Glutamatergic neuron (in vitro differentiated cells): ENCODE results near the gene MUC6. TPM values are rescaled to one million over a fixed set of nuclear protein-coding genes. Genes with fewer than 3 reads are reported as not detected.

Experiments used
- DNase-seq: peaks from one replicate; pipeline ENCODE4 v3.0.0; 2022
- H3K27ac Mint-ChIP-seq: one replicate; pipeline ENCODE4 v1.8.0; 2020; ENCODE audit warnings: mild to moderate bottlenecking, mixed read lengths, inconsistent platforms; ENCODE audit not compliant: unreplicated experiment
- H3K27me3 Mint-ChIP-seq: one replicate; pipeline ENCODE4 v1.8.0; 2020; ENCODE audit warnings: mild to moderate bottlenecking, moderate library complexity, mixed read lengths, inconsistent platforms; ENCODE audit not compliant: unreplicated experiment
- H3K36me3 Mint-ChIP-seq: one replicate; pipeline ENCODE4 v1.8.0; 2020; ENCODE audit warnings: mild to moderate bottlenecking, mixed read lengths, inconsistent platforms; ENCODE audit not compliant: unreplicated experiment
- H3K4me1 Mint-ChIP-seq: one replicate; pipeline ENCODE4 v1.8.0; 2020; ENCODE audit warnings: mild to moderate bottlenecking, low read depth, mixed read lengths, inconsistent platforms; ENCODE audit not compliant: unreplicated experiment
- H3K4me3 Mint-ChIP-seq: one replicate; pipeline ENCODE4 v1.8.0; 2020; ENCODE audit warnings: mild to moderate bottlenecking, mixed read lengths, inconsistent platforms; ENCODE audit not compliant: unreplicated experiment
- H3K9me3 Mint-ChIP-seq: one replicate; pipeline ENCODE4 v1.8.0; 2020; ENCODE audit warnings: mild to moderate bottlenecking, moderate library complexity, mixed read lengths, inconsistent platforms; ENCODE audit not compliant: unreplicated experiment
- total RNA-seq: library from RNA; stranded (reverse); fragmentation: NEBNext Ultra II Directional; extraction: Animal tissue kit (Norgen Biotek cat#: 25700); gene quantifications from one replicate; pipeline ENCODE4 v1.2.1, GENCODE V29; 2021; ENCODE audit not compliant: unreplicated experiment
- TF ChIP-seq, protein P1 (sequence below): fragments of 200-600 bp; sonication (generic); IDR thresholded peaks from one replicate; pipeline ENCODE4 v1.5.0; 2021; ENCODE audit not compliant: partially characterized antibody, unreplicated experiment

Gene MUC6
- total RNA-seq, 1 donor from 2014 or later = not detected

DNA sequence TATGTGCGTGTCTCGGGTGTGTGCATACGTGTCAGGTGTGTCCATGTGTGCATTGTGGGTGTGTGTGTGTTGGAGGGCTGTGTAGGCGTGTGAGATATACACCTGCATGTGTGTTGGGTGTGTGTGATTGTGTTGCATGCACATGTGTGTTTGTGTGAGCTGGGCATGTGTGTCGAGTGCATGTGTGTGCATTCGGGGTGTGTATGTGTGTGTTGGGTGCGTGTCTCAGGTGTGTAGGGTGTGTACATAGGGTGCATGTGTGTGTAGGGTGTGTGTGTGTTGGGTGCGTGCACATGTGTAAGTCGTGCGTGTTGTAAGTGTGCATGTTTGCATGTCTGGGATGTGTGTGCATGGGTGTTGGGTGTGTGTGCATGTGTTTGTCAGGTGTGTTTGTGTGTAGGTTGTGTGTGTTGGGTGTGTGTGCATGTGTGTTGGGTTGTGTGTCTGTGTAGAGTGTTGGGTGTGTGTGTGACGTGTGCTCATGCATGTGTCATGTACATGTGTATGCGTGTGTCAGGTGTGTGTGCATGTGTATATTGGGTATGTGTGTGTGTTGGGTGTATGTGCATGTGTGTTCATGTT, 4.1 kb downstream of the MUC6 start:
- Mint-ChIP-seq H3K9me3 (peaks cover 11% of the 10 kb centered on the region), H3K27me3 (peaks cover 14% of the 10 kb centered on the region), H3K4me3 (peak overlapping the region; percentile 5), H3K36me3 (no peaks in the 10 kb centered on the region), H3K27ac (peak overlapping the region; percentile 2), H3K4me1 (peaks cover 4% of the 10 kb centered on the region)
- DNase-seq = no peak
- TF ChIP-seq, protein P1, sequence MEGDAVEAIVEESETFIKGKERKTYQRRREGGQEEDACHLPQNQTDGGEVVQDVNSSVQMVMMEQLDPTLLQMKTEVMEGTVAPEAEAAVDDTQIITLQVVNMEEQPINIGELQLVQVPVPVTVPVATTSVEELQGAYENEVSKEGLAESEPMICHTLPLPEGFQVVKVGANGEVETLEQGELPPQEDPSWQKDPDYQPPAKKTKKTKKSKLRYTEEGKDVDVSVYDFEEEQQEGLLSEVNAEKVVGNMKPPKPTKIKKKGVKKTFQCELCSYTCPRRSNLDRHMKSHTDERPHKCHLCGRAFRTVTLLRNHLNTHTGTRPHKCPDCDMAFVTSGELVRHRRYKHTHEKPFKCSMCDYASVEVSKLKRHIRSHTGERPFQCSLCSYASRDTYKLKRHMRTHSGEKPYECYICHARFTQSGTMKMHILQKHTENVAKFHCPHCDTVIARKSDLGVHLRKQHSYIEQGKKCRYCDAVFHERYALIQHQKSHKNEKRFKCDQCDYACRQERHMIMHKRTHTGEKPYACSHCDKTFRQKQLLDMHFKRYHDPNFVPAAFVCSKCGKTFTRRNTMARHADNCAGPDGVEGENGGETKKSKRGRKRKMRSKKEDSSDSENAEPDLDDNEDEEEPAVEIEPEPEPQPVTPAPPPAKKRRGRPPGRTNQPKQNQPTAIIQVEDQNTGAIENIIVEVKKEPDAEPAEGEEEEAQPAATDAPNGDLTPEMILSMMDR = no peak

DNA sequence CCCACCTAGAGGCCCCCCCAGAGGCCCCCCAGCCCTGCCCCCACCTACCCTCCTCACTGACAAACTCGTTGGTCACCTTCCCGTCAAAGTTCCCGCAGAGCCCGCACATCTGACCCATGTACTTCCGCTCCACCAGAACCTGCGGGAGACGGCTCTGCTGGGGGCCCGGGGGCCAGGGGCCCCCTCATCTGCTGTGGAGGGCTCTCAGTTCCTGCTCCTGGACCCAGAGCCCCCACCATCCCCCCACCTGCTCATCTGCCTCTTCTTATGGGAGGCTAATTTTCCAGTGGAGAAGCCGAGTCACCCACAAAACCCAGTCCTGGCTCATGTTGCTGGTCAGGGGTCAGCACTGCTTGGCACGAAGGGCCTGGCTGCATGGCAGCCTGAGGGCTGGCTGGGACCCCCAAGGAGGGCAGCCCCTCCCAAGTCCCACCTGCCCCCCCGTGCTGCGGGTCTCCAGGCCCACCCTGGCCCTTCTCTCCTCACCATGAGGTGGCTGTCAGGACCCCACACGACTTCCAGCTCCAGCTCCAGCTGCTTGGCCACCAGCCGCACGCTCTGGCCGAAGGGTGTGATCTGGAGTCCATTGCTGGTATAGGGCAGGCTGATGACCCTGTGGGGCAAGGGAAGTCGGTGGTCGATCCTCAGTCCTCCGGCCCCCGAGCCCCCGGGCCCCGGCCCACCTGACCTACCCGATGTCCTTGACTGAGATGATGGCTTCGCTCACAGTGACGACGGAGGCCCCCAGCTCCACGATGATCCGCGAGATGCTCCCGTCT, 5.2 kb downstream of the MUC6 start:
- Mint-ChIP-seq H3K27ac (no peak overlapping the region), H3K4me3 (no peak overlapping the region), H3K4me1 (peaks cover 4% of the 10 kb centered on the region), H3K9me3 (peaks cover 12% of the 10 kb centered on the region), H3K27me3 (peaks cover 14% of the 10 kb centered on the region), H3K36me3 (no peaks in the 10 kb centered on the region)
- DNase-seq = no peak
- TF ChIP-seq, protein P1 = no peak

GRCh38 chr11:1030556-1030955, 6.0 kb downstream of the MUC6 start:
- Mint-ChIP-seq H3K27ac (no peak overlapping the region), H3K36me3 (no peaks in the 10 kb centered on the region), H3K27me3 (peaks cover 14% of the 10 kb centered on the region), H3K9me3 (peaks cover 12% of the 10 kb centered on the region), H3K4me3 (no peak overlapping the region), H3K4me1 (peaks cover 4% of the 10 kb centered on the region)
- DNase-seq = no peak
- TF ChIP-seq, protein P1 = no peak

DNA sequence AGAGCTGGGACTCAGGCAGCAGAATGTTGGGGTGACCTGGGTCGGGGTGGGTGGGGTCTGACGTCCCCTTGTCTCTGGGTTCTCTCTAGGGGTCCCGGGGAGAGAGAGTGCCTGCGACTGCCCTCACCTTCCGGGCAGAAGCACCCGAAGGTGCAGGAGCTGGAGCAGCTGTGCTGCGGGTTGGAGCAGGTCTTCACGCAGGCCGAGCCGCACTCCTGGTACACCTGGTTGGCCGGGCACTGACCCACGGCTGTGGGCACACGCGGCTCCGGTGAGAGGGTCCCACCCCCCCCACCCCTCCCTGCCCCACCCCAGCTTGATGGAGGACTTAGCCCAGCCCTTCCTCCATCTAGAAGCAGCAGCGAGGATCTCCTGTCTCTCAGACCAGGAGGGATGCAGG, 6.4 kb downstream of the MUC6 start:
- TF ChIP-seq, protein P1 = no peak
- Mint-ChIP-seq H3K4me1 (peaks cover 4% of the 10 kb centered on the region), H3K27me3 (peaks cover 14% of the 10 kb centered on the region), H3K36me3 (no peaks in the 10 kb centered on the region), H3K9me3 (peaks cover 12% of the 10 kb centered on the region), H3K27ac (no peak overlapping the region), H3K4me3 (no peak overlapping the region)
- no peak for DNase-seq

DNA sequence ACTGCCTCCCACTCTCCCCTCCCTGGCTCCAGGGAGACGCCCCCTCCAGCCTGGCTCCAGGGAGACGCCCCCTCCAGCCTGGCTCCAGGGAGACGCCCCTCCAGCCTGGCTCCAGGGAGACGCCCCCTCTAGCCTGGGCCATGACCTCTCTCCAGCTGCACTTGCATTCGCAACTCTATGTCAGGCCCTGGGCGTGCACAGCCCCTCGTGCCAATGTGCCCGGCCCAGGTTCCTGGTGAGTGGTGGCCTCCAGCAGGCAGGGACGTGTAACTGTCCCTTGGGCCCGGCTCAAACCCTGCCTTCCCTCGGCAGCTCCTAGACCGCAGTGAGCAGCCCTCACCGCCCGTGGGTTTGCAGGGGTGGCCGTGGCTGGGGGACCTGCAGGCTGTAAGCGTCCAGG, 6.9 kb downstream of the MUC6 start:
- Mint-ChIP-seq H3K27me3 (peaks cover 14% of the 10 kb centered on the region), H3K4me3 (no peak overlapping the region), H3K4me1 (peaks cover 4% of the 10 kb centered on the region), H3K9me3 (peaks cover 12% of the 10 kb centered on the region), H3K27ac (no peak overlapping the region), H3K36me3 (no peaks in the 10 kb centered on the region)
- TF ChIP-seq, protein P1 = no peak
- DNase-seq = no peak
